GM19455 (cell line): ENCODE data around the gene NLRP13.

Source experiments
- ATAC-seq: cut with Tn5 transposase; IDR thresholded peaks from one replicate; pipeline ENCODE4 v1.9.1; 2021; ENCODE audit not compliant: unreplicated experiment

The NLRP13 gene

GRCh38 chr19:55901369-55902079, 30.6 kb downstream of the NLRP13 start:
- ATAC-seq: no peak

- ATAC-seq: no peak
Observed at GRCh38 chr19:55898911-55899310, 33.2 kb downstream of the NLRP13 start.

GRCh38 chr19:55882626-55883025, 49.5 kb downstream of the NLRP13 start:
- no peak for ATAC-seq

GRCh38 chr19:55877211-55877610, 54.9 kb downstream of the NLRP13 start:
- ATAC-seq: no peak

- no peak for ATAC-seq
Observed at GRCh38 chr19:55870736-55871135, 61.4 kb downstream of the NLRP13 start.

- no peak for ATAC-seq
Observed at GRCh38 chr19:55867101-55867500, 65.0 kb downstream of the NLRP13 start.

GRCh38 chr19:55866521-55866920, 65.6 kb downstream of the NLRP13 start:
- ATAC-seq: no peak

- ATAC-seq: no peak
Observed at GRCh38 chr19:55858969-55859368, 73.2 kb downstream of the NLRP13 start.

GRCh38 chr19:55858401-55858800, 73.7 kb downstream of the NLRP13 start:
- ATAC-seq: no peak

- no peak for ATAC-seq
Observed at GRCh38 chr19:55857974-55858373, 74.2 kb downstream of the NLRP13 start.

GRCh38 chr19:55857149-55857548, 75.0 kb downstream of the NLRP13 start:
- ATAC-seq: no peak

- ATAC-seq: no peak
Observed at GRCh38 chr19:55855160-55855559, 77.0 kb downstream of the NLRP13 start.
